T-helper 2 cell treated with Interferon-gamma antibody and Interleukin-4, amounts not matched to agents 5 μg/mL and 100 μg/mL, for 36 hours (primary cell): Measurements from ENCODE around the gene CADPS.

Experiments
- DNase-seq: peaks from one replicate; pipeline ENCODE4 v3.0.0; 2021; ENCODE audit warnings: low spot score
- H3K27ac Mint-ChIP-seq: one replicate; pipeline ENCODE4 v1.8.0; 2021; ENCODE audit warnings: mild to moderate bottlenecking, mixed read lengths
- H3K27me3 Mint-ChIP-seq: one replicate; pipeline ENCODE4 v1.8.0; 2021; ENCODE audit warnings: low read depth, mixed read lengths
- H3K36me3 Mint-ChIP-seq: one replicate; pipeline ENCODE4 v1.8.0; 2021; ENCODE audit warnings: low read depth, mixed read lengths
- H3K4me1 Mint-ChIP-seq: one replicate; pipeline ENCODE4 v1.8.0; 2021; ENCODE audit warnings: low read depth, mixed read lengths
- H3K4me3 Mint-ChIP-seq: one replicate; pipeline ENCODE4 v1.8.0; 2022; ENCODE audit warnings: mild to moderate bottlenecking, moderate library complexity, mixed read lengths
- H3K9me3 Mint-ChIP-seq: one replicate; pipeline ENCODE4 v1.8.0; 2021; ENCODE audit warnings: mixed read lengths

The CADPS gene

DNA sequence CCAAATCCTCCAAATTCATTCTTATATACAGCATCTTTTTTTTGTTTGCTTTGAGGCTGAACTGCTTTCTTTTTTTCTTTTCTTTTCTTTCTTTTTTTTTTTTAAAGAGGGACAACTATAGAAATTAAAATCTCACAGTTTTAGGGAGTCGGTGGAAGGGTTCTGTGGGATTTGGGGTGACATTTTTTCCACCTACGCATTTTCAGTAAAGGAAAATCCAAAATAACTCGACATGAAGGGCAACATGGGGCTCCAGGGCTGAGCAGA is 498.8 kb downstream of the CADPS start:
- H3K36me3 Mint-ChIP-seq = no peaks in the 10 kb centered on the region

DNA sequence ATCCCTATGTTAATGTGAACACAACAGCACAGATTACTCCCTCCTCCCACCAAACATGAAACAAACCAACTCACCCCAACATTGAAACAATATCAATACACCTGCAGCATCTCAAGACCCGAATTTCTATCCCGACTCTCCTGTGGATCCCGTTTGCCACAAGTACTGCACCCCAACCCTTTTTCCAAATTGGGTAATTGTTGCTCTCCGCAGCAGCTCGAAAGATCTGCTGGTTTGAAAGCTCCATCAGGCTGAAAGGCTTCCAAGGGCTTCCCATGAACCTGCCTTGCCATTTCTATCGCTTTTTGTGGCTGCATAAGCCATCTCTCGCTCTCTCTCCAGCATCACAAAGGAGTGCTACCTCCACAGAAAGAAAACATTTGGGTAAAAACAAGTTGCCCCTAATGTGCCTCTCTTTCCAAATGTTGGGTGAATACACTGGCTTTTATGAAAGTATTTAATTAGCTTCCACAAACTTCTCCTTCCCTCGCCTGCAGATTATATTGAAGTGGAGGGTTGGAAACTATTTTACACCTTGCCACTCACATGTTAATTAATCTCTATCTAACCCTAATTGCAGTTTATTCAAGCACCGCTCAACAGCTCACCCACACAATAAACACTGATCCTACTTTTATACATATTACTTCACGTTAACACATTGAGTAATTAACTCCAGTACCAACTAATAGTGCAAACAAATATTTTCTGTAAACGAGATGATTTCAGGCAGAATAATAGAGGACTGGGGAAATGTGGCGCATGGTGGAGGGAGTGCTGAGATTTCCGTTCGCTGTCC is 499.4 kb downstream of the CADPS start:
- no peak overlapping the region for H3K4me3 Mint-ChIP-seq
- H3K9me3 Mint-ChIP-seq = no peaks in the 10 kb centered on the region
- H3K27me3 Mint-ChIP-seq = peaks cover 85% of the 10 kb centered on the region
- DNase-seq = no peak
- H3K4me1 Mint-ChIP-seq = peaks cover 4% of the 10 kb centered on the region
- no peaks in the 10 kb centered on the region for H3K36me3 Mint-ChIP-seq
- no peak overlapping the region for H3K27ac Mint-ChIP-seq

More for the DNA sequence above, 498.8 kb downstream of the CADPS start:
- Mint-ChIP-seq H3K4me3 (no peak overlapping the region), H3K27ac (no peak overlapping the region), H3K9me3 (no peaks in the 10 kb centered on the region), H3K4me1 (peaks cover 2% of the 10 kb centered on the region), H3K27me3 (peaks cover 82% of the 10 kb centered on the region)
- no peak for DNase-seq

DNA sequence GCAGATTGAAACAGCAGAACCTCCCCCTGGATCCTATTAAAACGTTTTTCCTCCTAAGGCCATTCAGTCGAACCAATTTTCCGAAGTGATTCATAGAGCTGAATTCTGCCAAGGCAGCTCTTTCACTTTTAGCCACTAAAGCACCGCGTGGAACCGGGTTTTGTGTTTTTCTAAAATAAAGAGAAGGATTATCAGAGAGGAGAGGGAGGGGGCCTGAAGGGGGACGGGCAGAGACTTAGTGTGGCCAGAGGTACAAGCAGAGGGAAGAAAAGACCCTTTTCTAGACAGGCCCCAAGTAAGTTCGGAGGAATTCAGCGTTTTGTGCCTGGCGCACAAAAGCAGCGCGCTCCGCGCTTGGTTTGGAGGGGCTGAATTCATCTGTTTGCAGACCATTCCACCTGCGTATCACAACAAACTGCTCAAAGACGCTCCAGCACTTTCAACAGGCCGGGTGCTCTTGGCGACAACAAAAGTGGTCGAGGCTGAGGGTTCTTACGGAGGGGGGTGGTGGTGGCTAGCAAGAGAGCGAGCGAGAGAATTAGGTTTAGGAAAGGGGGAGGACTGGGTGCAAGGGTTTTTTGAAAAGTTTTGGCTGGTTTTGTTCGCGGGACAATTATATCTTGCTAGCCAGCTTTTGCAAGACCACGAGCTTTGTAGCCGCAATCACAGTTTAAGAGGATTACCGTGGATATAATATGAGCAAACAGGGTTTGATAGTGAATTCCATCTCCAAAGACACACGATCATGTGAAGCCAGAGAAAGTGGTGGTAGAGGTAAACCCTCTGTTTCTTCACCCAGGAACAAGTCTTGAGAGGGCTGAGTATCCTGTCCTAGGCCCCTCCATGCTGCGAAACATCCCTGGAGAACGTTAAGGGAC is 500.6 kb downstream of the CADPS start:
- Mint-ChIP-seq H3K27me3 (peaks cover 86% of the 10 kb centered on the region), H3K4me1 (peaks cover 4% of the 10 kb centered on the region), H3K4me3 (no peak overlapping the region), H3K9me3 (no peaks in the 10 kb centered on the region), H3K36me3 (peaks cover 2% of the 10 kb centered on the region), H3K27ac (no peak overlapping the region)
- no peak for DNase-seq

DNA sequence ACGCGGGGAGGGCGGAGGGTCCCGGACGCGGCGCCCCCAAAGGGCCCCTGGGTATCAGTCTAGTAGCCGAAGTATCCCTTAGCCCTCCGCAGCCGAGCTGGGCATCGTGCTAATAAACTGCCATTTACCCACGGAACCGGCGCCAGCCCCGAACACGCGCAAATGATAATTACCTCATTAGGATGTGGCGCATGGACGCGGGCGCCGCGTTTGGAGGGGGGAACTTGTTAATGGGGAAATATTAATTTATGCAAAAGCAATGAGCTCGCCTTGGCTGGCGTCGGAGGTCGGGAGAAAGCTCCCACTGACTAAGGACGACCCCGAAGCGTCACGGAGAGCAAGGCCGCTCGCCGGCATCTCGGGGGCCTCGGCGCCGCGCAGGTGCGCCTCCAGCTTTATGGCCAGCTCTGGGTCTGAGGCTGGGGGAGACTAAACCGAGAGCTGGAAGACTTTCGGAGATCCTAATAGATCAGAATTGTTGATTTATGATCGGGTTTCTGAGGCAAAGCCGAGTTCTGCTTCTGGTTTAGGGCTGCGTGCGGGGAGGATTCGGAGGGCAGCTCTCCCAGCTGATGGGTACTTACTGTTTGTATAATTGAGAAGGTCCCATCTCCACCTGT is 501.4 kb downstream of the CADPS start:
- Mint-ChIP-seq H3K9me3 (no peaks in the 10 kb centered on the region), H3K4me3 (no peak overlapping the region), H3K4me1 (peaks cover 4% of the 10 kb centered on the region), H3K36me3 (peaks cover 2% of the 10 kb centered on the region), H3K27me3 (peaks cover 84% of the 10 kb centered on the region), H3K27ac (no peak overlapping the region)
- no peak for DNase-seq

DNA sequence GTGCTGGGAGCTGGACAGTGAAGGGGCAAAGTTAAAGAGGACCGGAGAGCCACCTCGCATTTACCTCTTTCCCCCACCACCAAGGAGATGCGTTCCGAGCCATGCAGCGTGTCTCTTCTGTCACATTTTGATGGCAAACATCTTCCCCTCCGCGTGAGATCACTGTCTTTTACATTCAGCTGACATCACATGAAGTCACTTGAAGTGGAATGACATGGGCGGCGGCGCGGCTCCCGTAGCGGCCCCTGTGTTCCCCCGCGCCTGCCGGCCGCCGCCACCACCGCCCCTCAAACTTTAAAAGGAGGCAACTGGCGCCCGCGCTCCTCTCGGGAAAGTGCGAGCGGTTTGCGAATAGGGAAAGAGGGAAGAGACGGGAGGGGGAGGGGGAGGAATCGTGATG is 502.0 kb downstream of the CADPS start, which contains the start of gene FEZF2:
FEZF2 (minus strand) TSS at position 336 of the 400 bp plus-strand sequence. CDS start 682 bp downstream, outside the sequence.
- H3K27ac Mint-ChIP-seq = no peak within 1 kb of the TSS
- H3K9me3 Mint-ChIP-seq = no peaks in the 10 kb centered on the region
- H3K27me3 Mint-ChIP-seq = peaks cover 87% of the 10 kb centered on the region
- peaks cover 6% of the 10 kb centered on the region for H3K4me1 Mint-ChIP-seq
- H3K36me3 Mint-ChIP-seq = peaks cover 2% of the 10 kb centered on the region
- no peak within 1 kb of the TSS for H3K4me3 Mint-ChIP-seq
- no peak for DNase-seq

DNA sequence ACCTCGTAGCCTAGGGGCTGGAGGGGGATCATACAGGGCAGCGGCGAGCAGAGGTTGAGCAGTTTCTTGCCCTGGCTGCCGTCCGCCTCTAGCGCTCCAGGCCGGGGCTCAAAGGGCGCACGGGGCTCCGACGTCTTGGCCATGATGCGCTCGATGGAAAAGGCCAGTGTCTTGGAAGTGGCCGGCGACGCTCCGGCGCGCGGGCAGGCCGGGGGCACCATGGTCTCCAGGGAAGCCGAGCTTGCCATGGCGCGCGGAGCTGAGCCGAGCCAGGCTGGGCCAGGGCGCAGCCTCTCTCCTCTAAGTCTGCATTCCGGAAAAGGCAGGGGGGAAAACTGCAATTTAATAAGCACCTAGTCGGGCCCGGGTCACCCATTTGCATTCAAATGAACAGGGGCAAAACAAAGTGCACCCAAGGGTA is 502.6 kb downstream of the CADPS start:
- Mint-ChIP-seq H3K27ac (no peak overlapping the region), H3K4me1 (peaks cover 6% of the 10 kb centered on the region), H3K36me3 (peaks cover 2% of the 10 kb centered on the region), H3K27me3 (peaks cover 87% of the 10 kb centered on the region), H3K4me3 (no peak overlapping the region), H3K9me3 (no peaks in the 10 kb centered on the region)
- DNase-seq = no peak

DNA sequence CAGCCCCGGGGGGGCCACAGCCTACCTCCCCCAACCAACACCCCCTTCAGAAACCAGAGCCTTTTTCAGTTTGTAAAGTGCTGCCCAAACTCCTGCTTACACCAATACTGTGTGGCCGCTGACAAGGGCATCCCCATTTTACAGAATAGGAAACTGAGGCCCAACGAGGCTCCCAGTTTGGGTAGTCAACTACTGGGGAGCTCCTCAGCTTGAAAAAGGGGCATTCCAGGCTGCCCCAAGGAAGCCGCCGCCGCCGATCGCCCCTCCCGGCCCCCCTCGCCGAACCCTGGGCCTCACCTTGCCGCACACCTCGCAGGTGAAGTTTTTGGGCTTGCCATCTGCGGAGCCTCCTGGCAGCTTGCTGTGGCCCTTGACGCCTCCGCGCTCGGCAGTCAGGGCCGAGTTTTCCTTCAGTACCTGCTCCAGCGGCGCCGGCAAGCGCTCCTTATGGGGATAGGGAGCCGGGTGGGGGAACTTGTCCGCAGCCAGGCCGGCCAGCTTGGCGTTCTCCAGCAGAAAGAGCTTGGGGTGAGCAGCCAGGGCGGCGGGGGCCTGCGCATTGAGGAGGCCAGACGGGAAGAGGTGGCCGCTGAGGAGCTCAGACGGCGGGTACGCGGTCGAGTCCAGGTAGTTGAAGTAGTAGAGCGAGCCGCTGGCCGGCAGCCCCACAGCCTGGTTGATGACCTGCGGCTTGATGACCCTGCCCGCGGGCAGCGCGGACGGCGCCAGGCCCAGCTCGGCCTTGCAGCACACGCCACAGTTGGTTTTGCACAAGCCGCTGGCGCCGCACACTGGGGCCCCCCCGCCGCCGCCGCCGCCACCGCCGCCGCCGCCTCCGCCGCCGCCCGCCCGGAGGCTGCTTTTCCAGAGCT is 503.3 kb downstream of the CADPS start:
- H3K27ac Mint-ChIP-seq = no peak overlapping the region
- H3K9me3 Mint-ChIP-seq = no peaks in the 10 kb centered on the region
- H3K27me3 Mint-ChIP-seq = peaks cover 90% of the 10 kb centered on the region
- H3K36me3 Mint-ChIP-seq = peaks cover 2% of the 10 kb centered on the region
- no peak overlapping the region for H3K4me3 Mint-ChIP-seq
- no peak for DNase-seq
- H3K4me1 Mint-ChIP-seq = peaks cover 6% of the 10 kb centered on the region

DNA sequence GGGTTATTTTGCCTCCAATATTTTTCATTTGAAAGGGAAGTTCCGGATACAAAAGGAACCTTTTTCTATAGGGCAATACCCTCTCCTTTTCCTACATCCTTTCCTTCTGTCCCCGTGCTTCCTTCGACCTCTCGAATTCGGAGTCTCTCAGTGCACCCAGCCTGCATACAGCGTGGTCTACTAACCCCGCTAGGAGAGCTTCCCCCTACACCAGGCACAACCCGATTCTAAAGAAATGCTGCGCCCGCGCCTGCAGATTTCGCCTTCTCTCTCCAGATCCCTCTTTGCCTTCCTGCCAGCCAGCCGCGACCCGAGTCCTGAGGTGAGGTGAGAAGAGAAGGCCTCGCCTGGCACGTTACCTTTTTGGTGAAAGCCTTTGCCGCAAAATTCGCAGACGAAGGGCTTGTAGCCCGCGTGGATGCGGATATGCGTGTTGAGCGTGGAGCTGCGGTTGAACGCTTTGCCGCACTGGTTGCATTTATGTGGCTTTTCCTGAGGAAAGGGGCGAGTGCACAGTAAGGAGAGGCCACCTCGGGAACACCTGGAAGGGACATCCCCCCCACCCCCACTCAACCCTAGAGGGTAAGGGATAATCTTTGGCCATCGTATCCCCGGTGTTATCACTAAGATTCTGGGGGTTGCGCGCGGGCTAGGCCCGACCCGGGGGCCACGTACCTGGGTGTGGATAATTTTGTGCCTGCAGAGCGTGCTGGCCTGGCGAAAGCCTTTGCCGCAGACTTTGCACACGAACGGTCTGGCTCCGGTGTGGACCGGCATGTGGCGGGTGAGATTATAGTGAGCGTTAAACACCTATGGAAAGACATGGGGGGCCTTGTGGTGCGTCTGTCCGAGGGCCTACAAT is 504.1 kb downstream of the CADPS start:
- peaks cover 92% of the 10 kb centered on the region for H3K27me3 Mint-ChIP-seq
- H3K4me3 Mint-ChIP-seq = no peak overlapping the region
- peak overlapping the region; percentile 71 for H3K27ac Mint-ChIP-seq
- DNase-seq = no peak
- H3K36me3 Mint-ChIP-seq = peaks cover 2% of the 10 kb centered on the region
- H3K9me3 Mint-ChIP-seq = no peaks in the 10 kb centered on the region
- peaks cover 6% of the 10 kb centered on the region for H3K4me1 Mint-ChIP-seq

DNA sequence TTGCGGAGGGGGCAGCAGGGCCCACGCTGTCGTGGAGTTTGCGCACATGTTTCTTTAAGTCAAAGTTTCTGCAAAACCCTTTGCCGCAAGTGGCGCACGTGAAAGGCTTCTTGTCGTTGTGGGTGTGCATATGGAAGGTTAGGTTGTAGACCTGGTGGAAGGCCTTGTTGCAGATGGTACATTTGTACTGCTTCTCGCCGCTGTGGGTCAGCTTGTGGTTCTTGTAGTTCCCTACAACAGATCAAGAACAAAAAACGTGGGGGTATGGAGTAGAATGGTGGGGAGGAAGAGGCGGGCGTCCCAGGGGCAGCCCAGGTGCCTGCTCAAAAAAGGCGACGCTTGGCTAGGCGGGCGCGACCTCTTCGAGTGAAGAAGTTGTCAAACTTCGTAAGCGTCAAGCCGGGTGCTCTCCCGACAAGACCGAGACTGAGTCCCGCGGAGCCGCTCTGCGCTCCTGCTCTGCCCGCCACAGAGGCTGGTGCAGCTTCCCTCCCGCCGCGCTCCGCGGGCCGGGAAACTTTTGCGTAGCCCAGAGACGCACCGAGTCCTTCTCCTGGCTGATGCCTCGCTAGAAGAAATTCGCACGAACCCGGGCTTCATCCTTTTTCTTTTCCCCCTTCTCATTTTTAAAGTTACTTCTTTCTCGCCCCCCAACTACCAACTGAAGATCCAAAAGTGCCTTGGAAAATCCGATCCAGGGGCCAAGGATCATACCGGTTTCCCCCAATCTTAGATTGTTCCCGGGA is 504.9 kb downstream of the CADPS start:
- peaks cover 2% of the 10 kb centered on the region for H3K36me3 Mint-ChIP-seq
- peak overlapping the region; percentile 71 for H3K27ac Mint-ChIP-seq
- H3K4me1 Mint-ChIP-seq = peaks cover 6% of the 10 kb centered on the region
- no peak for DNase-seq
- no peak overlapping the region for H3K4me3 Mint-ChIP-seq
- peaks cover 92% of the 10 kb centered on the region for H3K27me3 Mint-ChIP-seq
- no peaks in the 10 kb centered on the region for H3K9me3 Mint-ChIP-seq

DNA sequence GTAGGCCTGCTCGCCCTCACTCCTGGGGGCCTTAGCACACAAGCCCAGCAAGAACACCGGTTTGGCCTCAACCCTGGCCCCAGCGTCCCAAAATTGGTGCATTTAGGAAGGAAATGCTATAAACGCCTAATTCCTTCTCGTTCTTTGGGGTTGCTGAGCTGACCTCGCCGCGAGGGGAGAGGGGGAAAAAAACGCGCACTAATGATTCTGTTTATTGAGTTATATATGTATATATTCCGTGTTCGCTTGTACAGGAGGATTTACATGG is 505.8 kb downstream of the CADPS start:
- H3K27me3 Mint-ChIP-seq = peaks cover 88% of the 10 kb centered on the region
- H3K4me1 Mint-ChIP-seq = peaks cover 6% of the 10 kb centered on the region
- DNase-seq = no peak
- H3K9me3 Mint-ChIP-seq = no peaks in the 10 kb centered on the region
- no peak overlapping the region for H3K4me3 Mint-ChIP-seq
- no peak overlapping the region for H3K27ac Mint-ChIP-seq
- peaks cover 2% of the 10 kb centered on the region for H3K36me3 Mint-ChIP-seq

DNA sequence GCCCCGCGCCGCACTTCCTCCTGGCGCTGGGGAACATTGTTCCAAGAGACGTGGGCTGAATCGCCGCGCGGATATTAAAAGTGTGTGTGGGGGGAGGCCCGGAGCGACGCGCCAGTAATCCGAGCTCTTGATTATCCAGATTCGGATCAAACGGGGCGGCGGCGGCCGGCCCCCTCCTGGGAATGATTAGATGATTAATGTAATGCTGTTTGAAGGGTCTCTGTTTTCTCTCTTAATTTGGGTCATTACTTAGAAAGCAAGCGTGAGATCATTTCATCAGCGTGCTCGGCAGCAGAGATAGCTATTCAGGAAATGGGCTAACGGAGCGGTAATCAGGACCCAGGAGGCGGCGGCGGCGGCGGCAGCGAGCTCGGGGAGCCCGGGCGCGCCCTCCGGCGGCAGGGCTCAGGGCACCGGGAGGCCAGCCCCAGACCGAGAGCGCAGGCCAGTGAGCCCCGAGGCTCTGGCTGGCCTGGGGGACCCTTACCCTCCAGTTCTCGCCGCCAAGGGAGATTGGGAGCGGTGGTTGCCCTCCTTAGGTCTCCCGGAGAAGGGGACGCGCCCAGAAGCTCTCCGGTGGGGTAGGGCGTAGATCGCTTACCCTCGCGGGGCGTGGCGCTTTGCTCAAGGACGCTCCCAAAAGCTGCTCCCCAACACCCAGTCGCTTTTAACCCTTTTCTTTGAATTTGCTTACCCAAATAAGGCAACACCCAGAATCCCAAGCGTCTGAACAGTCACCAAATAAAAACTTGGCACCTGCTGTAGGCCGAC is 506.3 kb downstream of the CADPS start:
- no peaks in the 10 kb centered on the region for H3K9me3 Mint-ChIP-seq
- peaks cover 2% of the 10 kb centered on the region for H3K36me3 Mint-ChIP-seq
- H3K27me3 Mint-ChIP-seq = peaks cover 86% of the 10 kb centered on the region
- H3K4me3 Mint-ChIP-seq = no peak overlapping the region
- DNase-seq = no peak
- H3K4me1 Mint-ChIP-seq = peaks cover 4% of the 10 kb centered on the region
- H3K27ac Mint-ChIP-seq = no peak overlapping the region

DNA sequence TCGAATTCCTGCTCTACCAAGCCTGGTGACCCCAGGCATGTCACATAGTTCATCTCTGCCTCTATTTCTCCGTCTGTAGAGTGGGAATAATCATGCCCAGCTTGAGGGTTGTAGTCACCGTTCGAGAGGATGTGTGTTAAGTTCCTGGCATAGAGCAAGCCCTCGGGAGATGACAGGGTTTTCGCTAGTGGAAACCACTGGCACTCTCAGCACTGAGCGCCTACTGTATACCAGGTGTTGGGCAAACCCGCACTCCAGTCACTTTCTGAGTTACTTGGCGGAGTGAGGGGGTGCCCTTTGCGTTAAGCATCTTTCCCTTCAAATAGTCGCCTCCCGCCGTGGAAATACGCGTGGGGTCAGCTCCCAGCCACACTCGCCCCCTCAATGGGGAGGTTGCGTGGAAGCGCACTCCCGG is 506.9 kb downstream of the CADPS start:
- H3K27ac Mint-ChIP-seq = no peak overlapping the region
- H3K27me3 Mint-ChIP-seq = peaks cover 80% of the 10 kb centered on the region
- peaks cover 2% of the 10 kb centered on the region for H3K36me3 Mint-ChIP-seq
- DNase-seq = no peak
- no peaks in the 10 kb centered on the region for H3K9me3 Mint-ChIP-seq
- H3K4me1 Mint-ChIP-seq = peaks cover 4% of the 10 kb centered on the region
- H3K4me3 Mint-ChIP-seq = no peak overlapping the region
